BLaER1 (cell line): ENCODE results near the gene EXOC1L.

Experiments used
- H3K27ac ChIP-seq: shearing (Covaris generic); formaldehyde crosslinking; 2 replicates; pipeline ENCODE4 v1.8.1; 2022
- H3K27me3 ChIP-seq: shearing (Covaris generic); formaldehyde crosslinking; 2 replicates; pipeline ENCODE4 v1.8.1; 2022
- H3K36me3 ChIP-seq: shearing (Covaris generic); formaldehyde crosslinking; 2 replicates; pipeline ENCODE4 v1.8.1; 2022
- H3K4me1 ChIP-seq: shearing (Covaris generic); formaldehyde crosslinking; 2 replicates; pipeline ENCODE4 v1.8.1; 2022
- H3K4me2 ChIP-seq: shearing (Covaris generic); formaldehyde crosslinking; 2 replicates; pipeline ENCODE4 v1.8.1; 2022
- H3K4me3 ChIP-seq: shearing (Covaris generic); formaldehyde crosslinking; 2 replicates; pipeline ENCODE4 v1.8.1; 2022
- H3K9ac ChIP-seq: shearing (Covaris generic); formaldehyde crosslinking; 2 replicates; pipeline ENCODE4 v1.8.1; 2022
- H3K9me3 ChIP-seq: shearing (Covaris generic); formaldehyde crosslinking; 2 replicates; pipeline ENCODE4 v1.8.1; 2022
- H4K20me1 ChIP-seq: shearing (Covaris generic); formaldehyde crosslinking; 2 replicates; pipeline ENCODE4 v1.8.1; 2022
- Cebpa-rat ChIP-seq: shearing (Covaris generic); IDR thresholded peaks from 2 replicates; pipeline ENCODE4 v1.8.1; 2022

EXOC1L gene

DNA sequence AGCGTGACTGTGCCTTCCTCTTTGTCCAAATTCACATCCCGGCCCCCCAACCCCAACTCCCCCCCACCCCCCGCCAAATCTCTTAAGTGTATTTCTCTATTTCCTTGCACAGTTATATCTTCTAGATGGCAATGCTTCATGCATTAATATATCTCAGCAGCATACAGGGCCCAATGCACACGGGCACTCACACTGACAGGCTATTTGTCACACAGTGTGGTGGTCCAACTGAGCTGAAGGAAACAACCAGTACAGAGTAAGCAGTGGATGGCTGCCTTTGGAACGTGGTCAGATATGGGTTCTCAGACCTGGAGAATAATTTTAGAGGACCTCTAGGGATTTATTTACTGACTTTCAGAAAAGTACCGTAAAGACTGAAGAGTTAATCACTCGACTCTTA lies 34.5 kb downstream of the EXOC1L start:
- no peaks in the 10 kb centered on the region for H3K27me3 ChIP-seq
- peak overlapping the region; percentile 91 for H3K27ac ChIP-seq
- H3K9me3 ChIP-seq, result peaks cover 16% of the 10 kb centered on the region
- TF ChIP-seq Cebpa-rat, result no peak
- peaks cover 16% of the 10 kb centered on the region for H3K4me1 ChIP-seq
- H3K4me3 ChIP-seq, result peak overlapping the region; percentile 92
- peak overlapping the region; percentile 95 for H3K4me2 ChIP-seq
- no peaks in the 10 kb centered on the region for H4K20me1 ChIP-seq
- peaks cover 21% of the 10 kb centered on the region for H3K36me3 ChIP-seq
- H3K9ac ChIP-seq, result peak overlapping the region; percentile 92

DNA sequence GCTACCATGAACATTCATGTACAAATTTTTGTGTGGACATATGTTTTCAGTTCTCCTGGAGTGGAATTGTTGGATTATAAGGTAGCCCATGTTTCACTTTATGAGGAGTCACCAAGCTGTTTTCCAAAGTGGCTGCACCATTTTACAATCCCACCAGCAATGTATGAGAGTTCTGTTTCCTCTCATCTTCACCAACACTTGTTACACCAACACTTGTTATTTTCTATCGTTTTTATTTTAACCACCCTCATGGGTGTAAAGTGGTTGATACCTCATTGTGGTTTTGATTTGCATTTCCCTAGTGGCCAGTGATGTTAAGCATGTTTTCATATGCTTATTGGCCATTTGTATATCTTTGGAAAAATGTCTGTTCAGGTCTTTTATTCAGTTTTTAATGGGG lies 38.0 kb downstream of the EXOC1L start:
- H4K20me1 ChIP-seq, result no peaks in the 10 kb centered on the region
- no peak overlapping the region for H3K27ac ChIP-seq
- no peaks in the 10 kb centered on the region for H3K27me3 ChIP-seq
- H3K9ac ChIP-seq, result no peak overlapping the region
- no peak overlapping the region for H3K4me3 ChIP-seq
- H3K36me3 ChIP-seq, result peaks cover 47% of the 10 kb centered on the region
- H3K9me3 ChIP-seq, result peaks cover 16% of the 10 kb centered on the region
- no peak overlapping the region for H3K4me2 ChIP-seq
- H3K4me1 ChIP-seq, result peaks cover 16% of the 10 kb centered on the region
- TF ChIP-seq Cebpa-rat, result no peak

DNA sequence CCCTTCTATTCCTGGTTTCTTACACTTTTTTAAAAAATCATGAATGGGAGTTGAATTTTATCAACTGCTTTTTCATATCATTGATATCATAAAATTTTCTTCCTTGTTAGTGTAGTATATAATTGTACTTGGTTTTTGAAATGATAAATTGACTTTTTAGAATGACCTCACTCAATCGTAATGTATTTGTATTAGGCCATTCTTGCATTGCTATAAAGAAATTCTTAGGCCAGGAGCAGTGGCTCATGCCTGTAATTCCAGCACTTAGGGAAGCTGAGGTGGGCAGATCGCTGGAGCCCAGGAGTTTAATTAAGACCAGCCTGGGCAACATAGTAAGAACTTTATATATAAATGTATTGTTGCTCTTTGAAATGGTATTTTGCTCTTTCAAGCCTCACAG lies 40.1 kb downstream of the EXOC1L start:
- Histone ChIP-seq H3K4me2 (no peak overlapping the region), H3K27ac (no peak overlapping the region), H3K9me3 (peaks cover 12% of the 10 kb centered on the region), H3K27me3 (no peaks in the 10 kb centered on the region), H3K36me3 (peaks cover 62% of the 10 kb centered on the region), H3K4me1 (peaks cover 5% of the 10 kb centered on the region), H3K9ac (no peak overlapping the region), H3K4me3 (no peak overlapping the region), H4K20me1 (no peaks in the 10 kb centered on the region)
- no peak for TF ChIP-seq Cebpa-rat

DNA sequence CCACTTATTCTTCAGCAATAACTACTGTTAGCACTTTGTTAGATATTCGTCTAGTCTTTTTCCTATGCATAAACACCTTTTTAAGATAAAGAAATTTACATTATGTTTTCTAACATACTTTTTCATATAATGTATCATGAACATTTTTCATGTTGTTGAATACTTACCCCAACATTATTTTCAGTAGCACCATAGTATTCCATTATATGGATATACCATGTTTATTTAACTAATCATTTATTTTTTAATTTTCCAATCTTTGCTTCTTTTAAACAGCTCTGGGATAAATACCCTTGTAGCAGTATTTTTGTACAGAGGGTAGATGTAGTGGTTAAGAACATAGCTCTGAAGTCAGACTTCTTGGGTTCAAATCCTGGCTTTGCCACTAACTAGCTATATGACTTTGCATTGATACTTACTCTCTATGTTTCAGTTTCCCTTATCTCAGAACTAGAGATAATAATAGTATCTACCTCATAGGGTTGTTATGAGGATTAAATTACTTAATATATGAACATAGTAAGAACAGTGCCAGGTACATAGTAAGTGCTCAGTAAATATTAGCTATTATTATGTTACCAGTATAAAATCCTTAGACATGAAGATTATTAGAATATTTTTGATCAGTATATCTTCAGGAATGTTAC lies 45.1 kb downstream of the EXOC1L start:
- Histone ChIP-seq H3K36me3 (peaks cover 60% of the 10 kb centered on the region), H3K27me3 (no peaks in the 10 kb centered on the region), H3K9ac (no peak overlapping the region), H4K20me1 (no peaks in the 10 kb centered on the region), H3K4me2 (no peak overlapping the region), H3K27ac (no peak overlapping the region), H3K9me3 (no peaks in the 10 kb centered on the region), H3K4me3 (no peak overlapping the region), H3K4me1 (peaks cover 7% of the 10 kb centered on the region)
- TF ChIP-seq Cebpa-rat, result no peak

DNA sequence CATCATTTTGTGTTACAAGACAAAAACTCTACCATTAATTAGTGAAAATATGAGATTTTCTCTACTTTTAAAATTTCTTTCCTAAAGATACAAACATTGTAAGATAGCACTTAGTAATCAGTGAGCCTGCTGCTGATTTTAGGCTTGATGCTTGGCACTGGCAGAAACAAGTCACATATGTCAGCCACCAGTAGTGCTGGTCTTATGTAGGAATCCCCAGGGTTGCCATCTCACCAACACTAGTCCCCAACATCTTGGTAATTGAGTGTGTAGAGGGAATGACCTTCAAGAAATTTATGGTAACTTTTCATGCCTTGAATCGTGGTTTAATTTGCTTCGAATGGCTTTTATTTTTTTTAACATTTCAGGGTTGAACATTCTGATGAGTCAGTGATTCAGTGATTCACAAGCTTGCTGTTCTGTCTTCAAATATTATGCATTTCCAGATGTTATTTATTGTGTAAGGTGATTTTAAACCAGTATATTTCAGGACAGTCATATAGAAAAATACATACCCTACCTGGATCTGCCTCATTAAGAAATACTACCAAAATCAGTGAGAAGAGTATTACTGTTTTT lies 45.7 kb downstream of the EXOC1L start:
- Histone ChIP-seq H3K4me3 (no peak overlapping the region), H3K9me3 (no peaks in the 10 kb centered on the region), H3K27me3 (no peaks in the 10 kb centered on the region), H3K9ac (no peak overlapping the region), H3K36me3 (peaks cover 60% of the 10 kb centered on the region), H3K4me1 (peaks cover 7% of the 10 kb centered on the region), H3K4me2 (no peak overlapping the region), H3K27ac (no peak overlapping the region), H4K20me1 (no peaks in the 10 kb centered on the region)
- TF ChIP-seq Cebpa-rat, result no peak

DNA sequence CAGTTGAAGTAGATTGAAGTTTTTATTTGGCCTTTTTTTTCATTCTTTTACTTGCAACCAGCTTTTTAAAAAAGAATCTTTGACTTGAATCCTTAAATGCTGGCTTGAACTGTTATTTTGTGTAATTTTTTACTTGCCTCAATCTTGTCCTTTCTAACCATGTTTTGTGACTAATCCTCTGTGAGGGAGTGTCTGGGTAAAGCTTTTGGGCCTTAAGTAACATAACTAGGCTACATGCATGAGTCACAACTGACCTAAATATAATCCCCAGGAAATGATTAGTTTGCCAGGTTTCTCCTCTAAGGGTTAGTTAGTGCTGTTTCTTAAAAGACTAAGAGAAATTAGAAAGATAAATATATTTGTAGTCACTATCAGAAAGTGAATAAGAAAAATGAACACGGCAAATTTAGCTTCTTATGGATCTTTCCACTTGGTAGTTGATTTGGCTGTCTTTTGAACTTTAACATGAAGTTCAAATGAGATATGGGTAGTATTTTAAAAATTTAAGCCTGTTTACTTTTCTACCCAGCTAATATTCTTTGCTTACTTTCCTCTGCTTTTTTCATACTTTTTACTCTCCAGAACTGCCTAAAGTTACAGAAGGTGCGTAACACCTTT lies 46.8 kb downstream of the EXOC1L start:
- Histone ChIP-seq H3K9ac (no peak overlapping the region), H3K27ac (0 out of 2 replicates have a peak overlapping the region, but pooled peaks have one; percentile 16)

DNA sequence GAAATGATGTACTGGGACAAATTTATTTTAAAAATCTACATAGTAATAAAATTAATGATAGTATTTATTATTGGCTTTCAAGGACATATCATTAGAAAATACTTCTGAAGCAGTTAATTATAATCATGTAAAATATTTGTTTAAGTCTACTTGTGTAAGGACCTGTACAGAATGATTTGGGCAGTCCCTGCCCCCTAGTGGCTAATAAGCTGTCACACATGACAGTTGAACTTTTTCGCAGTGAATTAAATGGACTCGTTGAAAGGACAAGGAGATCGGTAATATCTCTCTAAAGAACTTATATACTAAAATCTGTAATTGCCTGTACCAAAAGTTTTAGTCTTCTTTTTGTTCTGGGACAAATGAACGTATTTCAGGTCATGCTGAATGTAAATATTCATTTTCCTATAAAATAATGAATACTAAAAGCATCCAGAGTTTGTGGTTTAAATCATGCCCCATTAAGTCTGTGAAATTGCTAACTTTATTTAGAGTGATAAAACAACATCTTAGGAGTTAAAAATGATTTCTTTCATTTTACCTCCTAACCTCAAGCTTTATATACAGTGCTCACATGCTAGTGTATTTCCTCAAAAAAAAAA lies 47.5 kb downstream of the EXOC1L start:
- Histone ChIP-seq H3K4me3 (no peak overlapping the region), H3K4me2 (no peak overlapping the region), H3K9me3 (no peaks in the 10 kb centered on the region), H3K4me1 (peaks cover 7% of the 10 kb centered on the region), H3K36me3 (peaks cover 62% of the 10 kb centered on the region), H3K27me3 (no peaks in the 10 kb centered on the region), H3K9ac (no peak overlapping the region), H3K27ac (no peak overlapping the region), H4K20me1 (no peaks in the 10 kb centered on the region)
- TF ChIP-seq Cebpa-rat, result no peak

More for the DNA sequence above, 46.8 kb downstream of the EXOC1L start:
- Histone ChIP-seq H4K20me1 (no peaks in the 10 kb centered on the region), H3K4me1 (peaks cover 7% of the 10 kb centered on the region), H3K27me3 (no peaks in the 10 kb centered on the region), H3K36me3 (peaks cover 61% of the 10 kb centered on the region), H3K4me2 (peak overlapping the region; percentile 5; the same call in 1 of the 2 replicates), H3K9me3 (no peaks in the 10 kb centered on the region), H3K4me3 (no peak overlapping the region)
- TF ChIP-seq Cebpa-rat, result no peak

DNA sequence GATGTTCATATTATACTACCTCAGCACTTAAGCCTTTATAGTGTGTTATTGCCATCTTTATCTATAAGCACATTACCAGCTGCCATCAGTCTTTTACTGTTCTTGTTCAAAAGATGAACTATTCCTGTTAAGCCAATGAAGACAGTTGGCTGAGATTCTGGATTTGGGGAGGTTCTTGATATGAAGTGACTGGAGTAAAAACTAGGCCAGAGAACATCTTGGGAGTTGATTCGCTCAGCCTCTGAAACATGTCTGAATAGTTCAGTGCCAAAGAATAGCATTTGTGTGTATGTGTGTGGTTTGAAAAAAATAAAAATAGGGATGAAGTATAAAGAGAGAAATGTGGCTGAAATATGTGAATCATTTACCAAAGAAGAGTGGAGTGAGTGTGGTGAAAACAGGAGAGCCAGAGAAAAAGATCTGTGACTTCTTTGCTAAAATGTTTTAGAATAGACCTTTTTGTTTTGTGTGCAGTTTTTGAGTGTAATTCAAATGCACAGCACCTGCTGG lies 49.0 kb downstream of the EXOC1L start:
- Histone ChIP-seq H3K9ac (no peak overlapping the region), H3K4me2 (no peak overlapping the region), H3K4me3 (no peak overlapping the region), H3K27ac (no peak overlapping the region), H3K36me3 (peaks cover 59% of the 10 kb centered on the region), H3K9me3 (no peaks in the 10 kb centered on the region), H3K27me3 (no peaks in the 10 kb centered on the region), H4K20me1 (no peaks in the 10 kb centered on the region), H3K4me1 (peaks cover 7% of the 10 kb centered on the region)
- no peak for TF ChIP-seq Cebpa-rat

DNA sequence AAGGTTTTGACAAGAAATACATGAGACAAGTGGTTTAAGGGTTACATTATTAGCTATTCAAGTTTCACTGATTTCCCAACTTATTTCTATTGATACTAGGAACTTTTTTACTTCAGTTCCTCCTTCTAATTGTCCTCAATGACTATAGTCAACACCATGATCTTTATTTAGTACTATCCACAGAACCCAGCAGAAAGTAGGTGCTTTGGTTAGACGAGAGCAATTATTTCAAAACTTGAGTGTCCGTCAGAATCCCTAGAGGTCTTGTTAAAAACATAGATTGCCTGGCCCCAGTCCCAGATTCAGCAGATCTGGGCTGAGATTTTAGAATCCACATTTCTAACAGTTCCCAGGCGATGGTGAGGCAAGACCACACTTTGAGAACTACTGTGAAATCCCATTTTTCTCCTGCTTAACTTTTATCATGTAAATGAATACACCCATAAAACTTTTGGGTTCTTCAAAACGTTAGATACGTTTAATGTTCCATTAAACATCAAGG lies 51.8 kb downstream of the EXOC1L start:
- H3K9me3 ChIP-seq, result no peaks in the 10 kb centered on the region
- H3K4me3 ChIP-seq, result no peak overlapping the region
- H4K20me1 ChIP-seq, result no peaks in the 10 kb centered on the region
- H3K27ac ChIP-seq, result no peak overlapping the region
- H3K27me3 ChIP-seq, result no peaks in the 10 kb centered on the region
- H3K9ac ChIP-seq, result no peak overlapping the region
- H3K4me1 ChIP-seq, result peaks cover 3% of the 10 kb centered on the region
- H3K36me3 ChIP-seq, result peaks cover 56% of the 10 kb centered on the region
- TF ChIP-seq Cebpa-rat, result no peak
- no peak overlapping the region for H3K4me2 ChIP-seq

DNA sequence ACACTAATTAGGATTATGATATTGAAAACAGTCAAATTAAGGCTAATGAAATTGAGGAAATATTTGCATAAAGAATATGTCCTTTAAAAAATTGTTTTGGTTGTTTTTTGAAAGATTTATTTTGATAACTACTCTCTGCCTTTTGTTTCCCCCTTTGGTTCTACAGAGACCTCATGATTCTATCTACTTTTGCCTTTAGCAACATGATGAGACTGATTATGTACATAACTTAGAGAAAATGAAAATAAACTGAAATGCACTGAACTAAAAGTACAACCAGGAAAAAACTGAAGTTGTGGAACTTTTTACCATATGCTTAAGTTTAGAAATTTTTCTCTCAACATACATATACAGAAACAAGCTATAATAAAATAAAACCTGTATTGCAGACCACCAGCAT lies 55.2 kb downstream of the EXOC1L start:
- Histone ChIP-seq H3K27ac (no peak overlapping the region), H3K4me2 (no peak overlapping the region), H3K36me3 (peaks cover 57% of the 10 kb centered on the region), H3K27me3 (no peaks in the 10 kb centered on the region), H3K9me3 (no peaks in the 10 kb centered on the region), H3K4me3 (no peak overlapping the region), H3K4me1 (no peaks in the 10 kb centered on the region), H3K9ac (no peak overlapping the region), H4K20me1 (no peaks in the 10 kb centered on the region)
- no peak for TF ChIP-seq Cebpa-rat
